Stimulated activated effector memory CD8-positive, alpha-beta T cell treated with anti-CD3 and anti-CD28 coated beads, Interleukin-12 subunit alpha, Interleukin-12 subunit beta, amount 100 ng/mL, for 72 hours (primary cell): ENCODE measurements around the gene TNPO1.
A peak's percentile ranks its signal among the peaks of the same experiment; 100 is the strongest.

Experiments
- ATAC-seq: fragments of 150-1000 bp; cut with Tn5 transposase; 2 replicates; pipeline ENCODE4 v1.10.0; 2021
- DNase-seq, 2 donors: peaks; one replicate each; pipeline ENCODE4 v3.0.0; 2021 to 2022; ENCODE audit warnings: low spot score in 2 of 2
- H3K27ac Mint-ChIP-seq: one replicate; pipeline ENCODE4 v1.8.0; 2022; ENCODE audit warnings: mild to moderate bottlenecking, mixed read lengths
- H3K36me3 Mint-ChIP-seq: one replicate; pipeline ENCODE4 v1.8.0; 2022; ENCODE audit warnings: mild to moderate bottlenecking, mixed read lengths
- H3K4me1 Mint-ChIP-seq: one replicate; pipeline ENCODE4 v1.8.0; 2022; ENCODE audit warnings: mixed read lengths
- H3K4me3 Mint-ChIP-seq: one replicate; pipeline ENCODE4 v1.8.0; 2022; ENCODE audit warnings: mild to moderate bottlenecking, mixed read lengths
- H3K9me3 Mint-ChIP-seq: one replicate; pipeline ENCODE4 v1.8.0; 2022; ENCODE audit warnings: mixed read lengths

TNPO1 gene

GRCh38 chr5:72955768-72956323 is 139.4 kb downstream of the TNPO1 start, which contains the start of gene FCHO2:
FCHO2 (plus strand) TSS chr5:72956041; CDS start chr5:72956097, 56 bp downstream.
- ATAC-seq (peak; percentile 97), DNase-seq (peak; percentile 97 to 98)
- H3K4me3 Mint-ChIP-seq: peak within 1 kb of the TSS; percentile 93
- peak within 1 kb of the TSS; percentile 92 for H3K27ac Mint-ChIP-seq
- no peaks in the 10 kb centered on the region for H3K9me3 Mint-ChIP-seq
- peaks cover 27% of the 10 kb centered on the region for H3K4me1 Mint-ChIP-seq
- H3K36me3 Mint-ChIP-seq: peaks cover 20% of the 10 kb centered on the region

GRCh38 chr5:72956324-72957140 is 140.1 kb downstream of the TNPO1 start:
- peak; percentile 42 to 69 for DNase-seq
- H3K9me3 Mint-ChIP-seq: no peaks in the 10 kb centered on the region
- peak overlapping the region; percentile 93 for H3K4me3 Mint-ChIP-seq
- peak; percentile 70 for ATAC-seq
- peak overlapping the region; percentile 50 for H3K27ac Mint-ChIP-seq
- H3K36me3 Mint-ChIP-seq: peaks cover 20% of the 10 kb centered on the region
- peaks cover 27% of the 10 kb centered on the region for H3K4me1 Mint-ChIP-seq

GRCh38 chr5:72957337-72957736 is 140.9 kb downstream of the TNPO1 start:
- Mint-ChIP-seq H3K4me3 (peak overlapping the region; percentile 93), H3K9me3 (no peaks in the 10 kb centered on the region), H3K36me3 (peaks cover 20% of the 10 kb centered on the region), H3K4me1 (peaks cover 27% of the 10 kb centered on the region), H3K27ac (no peak overlapping the region)
- ATAC-seq (no peak), DNase-seq (no peak)

- ATAC-seq (no peak), DNase-seq (no peak)
- Mint-ChIP-seq H3K36me3 (peaks cover 20% of the 10 kb centered on the region), H3K27ac (no peak overlapping the region), H3K4me1 (peaks cover 27% of the 10 kb centered on the region), H3K4me3 (no peak overlapping the region), H3K9me3 (no peaks in the 10 kb centered on the region)
Measured at GRCh38 chr5:72959257-72959656, 142.8 kb downstream of the TNPO1 start.
